CD4-positive, CD25-positive, alpha-beta regulatory T cell (primary cell): ENCODE results near the gene DDX19B. TPM values are rescaled to one million over a fixed set of nuclear protein-coding genes. Genes with fewer than 3 reads are reported as not detected.
"Not testable (repeated sequence)": the region's sequence is repeated elsewhere in the genome, so short reads cannot be mapped to it uniquely, and the experiment has no call there.

Source experiments
- ATAC-seq, 2 donors: fragments of 150-1000 bp; cut with Tn5 transposase; one replicate each; pipeline ENCODE4 v1.10.0; 2021; ENCODE audit warnings: low read depth in 2 of 2, moderate number of reproducible peaks in 2 of 2, moderate library complexity in 1 of 2
- DNase-seq, 3 donors: peaks; one replicate each; pipeline versions ENCODE4 v3.0.0 to v3.0.0-alpha.2; 2012 to 2022; ENCODE audit warnings: mixed read lengths in 1 of 3
- H3K27ac ChIP-seq: one replicate; pipeline ENCODE4 v1.7.0; 2013; ENCODE audit warnings: mild to moderate bottlenecking, low read length; ENCODE audit not compliant: insufficient read depth, poor library complexity, severe bottlenecking
- H3K27me3 ChIP-seq: one replicate; pipeline ENCODE4 v1.7.0; 2013; ENCODE audit warnings: low read length; ENCODE audit not compliant: control insufficient read depth, insufficient read depth
- H3K36me3 ChIP-seq: one replicate; pipeline ENCODE4 v1.7.0; 2013; ENCODE audit warnings: mild to moderate bottlenecking, low read length, moderate library complexity; ENCODE audit not compliant: control insufficient read depth, insufficient read depth
- H3K4me1 ChIP-seq: 2 replicates; pipeline ENCODE4 v1.7.0; 2013; ENCODE audit warnings: mild to moderate bottlenecking, low read length; ENCODE audit not compliant: insufficient read depth, control insufficient read depth, poor library complexity, severe bottlenecking
- H3K4me3 ChIP-seq: one replicate; pipeline ENCODE4 v1.7.0; 2013; ENCODE audit warnings: low read depth, mild to moderate bottlenecking, low read length, moderate library complexity
- H3K9me3 ChIP-seq, 2 experiments: 1 replicate in 1 of 2; 2 replicates in 1 of 2; pipeline ENCODE4 v1.7.0; 2013; ENCODE audit warnings: low read length in 2 of 2, mild to moderate bottlenecking in 1 of 2, moderate library complexity in 1 of 2; ENCODE audit not compliant: control insufficient read depth in 2 of 2
- H3K27ac Mint-ChIP-seq, 3 donors: one replicate each; pipeline ENCODE4 v1.8.0; 2020 to 2022; ENCODE audit warnings: mild to moderate bottlenecking in 3 of 3, mixed read lengths in 3 of 3, moderate library complexity in 2 of 3
- H3K27me3 Mint-ChIP-seq: one replicate; pipeline ENCODE4 v1.8.0; 2022; ENCODE audit warnings: mild to moderate bottlenecking, mixed read lengths
- H3K36me3 Mint-ChIP-seq: one replicate; pipeline ENCODE4 v1.8.0; 2020; ENCODE audit warnings: mixed read lengths
- H3K4me1 Mint-ChIP-seq, 4 donors: one replicate each; pipeline ENCODE4 v1.8.0; 2020 to 2022; ENCODE audit warnings: mixed read lengths in 4 of 4, mild to moderate bottlenecking in 1 of 4
- H3K4me3 Mint-ChIP-seq, 4 donors: one replicate each; pipeline ENCODE4 v1.8.0; 2020 to 2022; ENCODE audit warnings: mild to moderate bottlenecking in 4 of 4, mixed read lengths in 4 of 4, moderate library complexity in 3 of 4
- H3K9me3 Mint-ChIP-seq, 7 donors: one replicate each; pipeline ENCODE4 v1.8.0; 2020 to 2022; ENCODE audit warnings: mixed read lengths in 7 of 7, mild to moderate bottlenecking in 3 of 7, moderate library complexity in 2 of 7
- polyA plus RNA-seq, 4 donors: library from polyadenylated mRNA; unstranded; fragments of 300-500 nt; fragmentation: Illumina TruSeq; gene quantifications; one replicate each; pipeline ENCODE4 v1.2.3, GENCODE V29; 2021
- total RNA-seq: library from RNA; stranded (reverse); gene quantifications from one replicate; pipeline ENCODE4 v1.2.3, GENCODE V29; 2022

Gene DDX19B
- total and polyA plus RNA-seq, 5 donors from 2014 or later = 47.0 to 62.5 (median 54.0) TPM

- Histone ChIP-seq H3K36me3 (no peaks in the 10 kb centered on the region), H3K9me3 (no peaks in the 10 kb centered on the region), H3K4me3 (no peak overlapping the region), H3K4me1 (peaks cover 17% of the 10 kb centered on the region), H3K27ac (no peak overlapping the region), H3K27me3 (no peaks in the 10 kb centered on the region)
- no peaks in the 10 kb centered on the region for H3K9me3 Mint-ChIP-seq
- no peaks in the 10 kb centered on the region for H3K36me3 Mint-ChIP-seq
- no peaks in the 10 kb centered on the region for H3K27me3 Mint-ChIP-seq
- ATAC-seq (no peak), DNase-seq (no peak)
- H3K4me3 Mint-ChIP-seq = peak overlapping the region in 1 of 4 donors; percentile 15
- H3K27ac Mint-ChIP-seq = peak overlapping the region in 1 of 3 donors; percentile 42
- peaks cover 4 to 21% (median 13%) of the 10 kb centered on the region in 4 donors for H3K4me1 Mint-ChIP-seq
These were observed 8.0 kb upstream of the DDX19B start for GRCh38 chr16:70290949-70291519.

- H3K36me3 ChIP-seq, H3K27me3 Mint-ChIP-seq, H3K27me3 ChIP-seq, DNase-seq, H3K9me3 Mint-ChIP-seq, ATAC-seq, H3K27ac ChIP-seq, H3K9me3 ChIP-seq, H3K4me3 ChIP-seq, H3K36me3 Mint-ChIP-seq: not testable (repeated sequence)
- peak overlapping the region in 1 of 3 donors; percentile 9 for H3K27ac Mint-ChIP-seq
- H3K4me1 Mint-ChIP-seq = peaks cover 4 to 21% (median 13%) of the 10 kb centered on the region in 4 donors
- H3K4me3 Mint-ChIP-seq = peak overlapping the region in 1 of 4 donors; percentile 64
- peaks cover 17% of the 10 kb centered on the region for H3K4me1 ChIP-seq
These were observed 6.8 kb upstream of the DDX19B start for GRCh38 chr16:70292148-70292547.

GRCh38 chr16:70294385-70295025 lies 4.5 kb upstream of the DDX19B start:
- Mint-ChIP-seq H3K4me1 (peaks cover 7 to 16% (median 13%) of the 10 kb centered on the region in 4 donors), H3K4me3 (peak overlapping the region in 1 of 4 donors; percentile 44), H3K9me3 (no peaks in the 10 kb centered on the region), H3K27me3 (no peaks in the 10 kb centered on the region), H3K36me3 (no peaks in the 10 kb centered on the region), H3K27ac (no peak overlapping the region)
- Histone ChIP-seq H3K4me1 (peaks cover 11% of the 10 kb centered on the region), H3K27me3 (no peaks in the 10 kb centered on the region), H3K4me3 (no peak overlapping the region), H3K36me3 (no peaks in the 10 kb centered on the region), H3K27ac (no peak overlapping the region), H3K9me3 (no peaks in the 10 kb centered on the region)
- ATAC-seq = no peak
- no peak for DNase-seq

GRCh38 chr16:70295634-70296033 lies 3.4 kb upstream of the DDX19B start:
- Mint-ChIP-seq H3K4me3 (peak overlapping the region in 1 of 4 donors; percentile 52), H3K27ac (no peak overlapping the region), H3K9me3 (no peaks in the 10 kb centered on the region), H3K27me3 (no peaks in the 10 kb centered on the region), H3K36me3 (peaks cover 2% of the 10 kb centered on the region), H3K4me1 (peaks cover 9 to 22% (median 17%) of the 10 kb centered on the region in 4 donors)
- Histone ChIP-seq H3K4me1 (peaks cover 9% of the 10 kb centered on the region), H3K36me3 (no peaks in the 10 kb centered on the region), H3K27me3 (no peaks in the 10 kb centered on the region), H3K4me3 (no peak overlapping the region), H3K9me3 (no peaks in the 10 kb centered on the region), H3K27ac (no peak overlapping the region)
- DNase-seq (no peak), ATAC-seq (no peak)

- Mint-ChIP-seq H3K9me3 (peaks cover 0 to 9% (median 3%) of the 10 kb centered on the region in 7 donors), H3K36me3 (peaks cover 25% of the 10 kb centered on the region), H3K27me3 (no peaks in the 10 kb centered on the region), H3K27ac (peak overlapping the region in 2 of 3 donors; percentile 66 to 100), H3K4me3 (peak overlapping the region; percentile 91 to 97 (median 94)), H3K4me1 (peaks cover 36 to 71% (median 53%) of the 10 kb centered on the region in 4 donors)
- Histone ChIP-seq H3K9me3 (peaks cover 0 to 6% of the 10 kb centered on the region in 2 experiments), H3K27ac (no peak overlapping the region), H3K4me3 (peak overlapping the region; percentile 98), H3K4me1 (peaks cover 18% of the 10 kb centered on the region), H3K36me3 (peaks cover 17% of the 10 kb centered on the region), H3K27me3 (no peaks in the 10 kb centered on the region)
- DNase-seq (no peak), ATAC-seq (no peak)
These were observed 2.1 kb downstream of the DDX19B start for GRCh38 chr16:70301121-70301520.

GRCh38 chr16:70302745-70303144 lies 3.8 kb downstream of the DDX19B start:
- Mint-ChIP-seq H3K4me3 (peak overlapping the region in 1 of 4 donors; percentile 91), H3K27me3 (no peaks in the 10 kb centered on the region), H3K27ac (peak overlapping the region; percentile 29 to 100 (median 76)), H3K36me3 (peaks cover 25% of the 10 kb centered on the region), H3K4me1 (peaks cover 44 to 80% (median 61%) of the 10 kb centered on the region in 4 donors), H3K9me3 (peaks cover 0 to 9% (median 3%) of the 10 kb centered on the region in 7 donors)
- Histone ChIP-seq H3K4me1 (peaks cover 18% of the 10 kb centered on the region), H3K27ac (no peak overlapping the region), H3K9me3 (peaks cover 0 to 6% of the 10 kb centered on the region in 2 experiments), H3K4me3 (no peak overlapping the region), H3K36me3 (peaks cover 17% of the 10 kb centered on the region), H3K27me3 (no peaks in the 10 kb centered on the region)
- ATAC-seq (no peak), DNase-seq (no peak)

- no peak for ATAC-seq
- Histone ChIP-seq H3K27me3 (no peaks in the 10 kb centered on the region), H3K4me1 (peaks cover 12% of the 10 kb centered on the region), H3K36me3 (peaks cover 17% of the 10 kb centered on the region), H3K27ac (no peak overlapping the region), H3K9me3 (peaks cover 0 to 6% of the 10 kb centered on the region in 2 experiments), H3K4me3 (no peak overlapping the region)
- Mint-ChIP-seq H3K4me3 (peak overlapping the region in 2 of 4 donors; percentile 54 to 77), H3K27me3 (no peaks in the 10 kb centered on the region), H3K4me1 (peaks cover 35 to 69% (median 50%) of the 10 kb centered on the region in 4 donors), H3K27ac (peak overlapping the region in 1 of 3 donors; percentile 15), H3K36me3 (peaks cover 28% of the 10 kb centered on the region), H3K9me3 (peaks cover 0 to 9% (median 3%) of the 10 kb centered on the region in 7 donors)
- DNase-seq = no peak
These were observed 6.0 kb downstream of the DDX19B start for GRCh38 chr16:70304892-70305448.
